ENCODE measurements around the gene DSTN.

DSTN gene

DNA sequence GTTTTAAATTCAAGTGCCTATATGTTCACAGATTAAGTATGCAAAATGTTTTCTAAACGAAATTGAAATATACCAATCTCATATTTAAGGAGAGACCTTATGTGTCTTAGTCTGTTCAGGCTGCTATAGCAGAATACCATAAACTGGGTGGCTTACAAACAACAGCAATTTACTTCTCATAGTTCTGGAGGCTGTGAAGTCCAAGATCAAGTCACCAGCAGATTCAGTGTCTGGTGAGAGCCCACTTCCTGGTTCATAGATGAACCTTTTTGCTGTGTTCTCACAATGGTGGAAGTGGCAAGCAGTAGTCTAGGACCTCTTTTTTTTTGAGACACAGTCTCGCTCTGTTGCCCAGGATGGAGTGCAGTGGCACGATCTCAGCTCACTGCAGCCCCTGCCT, 3.5 kb upstream of the DSTN start:
- ChIA-PET POLR2A (interaction anchor here (0.7 kb wide), 1 partner anchor 48 kb away, joined by 3 read pairs; no protein-coding TSS in a partner anchor), CTCF (interaction anchor here (1.1 kb wide), 1 partner anchor 26 kb away, joined by 4 read pairs; no protein-coding TSS in a partner anchor)
- no peaks in the 10 kb centered on the region for H3K36me3 ChIP-seq (ENCODE audit: control insufficient read depth in 4 of 4, insufficient read depth in 4 of 4, low read length in 3 of 4)
- peaks cover 5 to 17% (median 11%) of the 10 kb centered on the region in 4 experiments for H3K4me1 ChIP-seq (ENCODE audit: control extremely low read depth in 1 of 4, control insufficient read depth in 4 of 4, insufficient read depth in 4 of 4, low read length in 3 of 4)
- H3K4me3 ChIP-seq (ENCODE audit: control insufficient read depth in 1 of 7, extremely low read depth in 1 of 7, insufficient read depth in 4 of 7, low read depth in 2 of 7, low read length in 6 of 7): no peak overlapping the region
- H3K27me3 ChIP-seq (replicated peaks in 2 of 5; ENCODE audit: control insufficient read depth in 4 of 5, insufficient read depth in 5 of 5, low read length in 4 of 5): peaks cover 0 to 15% (median 6%) of the 10 kb centered on the region in 5 experiments
- DNase-seq: no peak
- no peak overlapping the region for H3K27ac ChIP-seq (ENCODE audit: insufficient read depth in 1 of 2, low read depth in 1 of 2, low read length in 2 of 2, poor library complexity in 1 of 2, severe bottlenecking in 2 of 2)
- 100% methylated on average over 2 of the region's 3 CpGs for WGBS (ENCODE audit: insufficient coverage)
- H3K9me3 ChIP-seq (ENCODE audit: control extremely low read depth in 1 of 5, control insufficient read depth in 4 of 5, insufficient read depth in 2 of 5, low read depth in 1 of 5, low read length in 4 of 5): peaks cover 0 to 2% (median 0%) of the 10 kb centered on the region in 5 experiments

DNA sequence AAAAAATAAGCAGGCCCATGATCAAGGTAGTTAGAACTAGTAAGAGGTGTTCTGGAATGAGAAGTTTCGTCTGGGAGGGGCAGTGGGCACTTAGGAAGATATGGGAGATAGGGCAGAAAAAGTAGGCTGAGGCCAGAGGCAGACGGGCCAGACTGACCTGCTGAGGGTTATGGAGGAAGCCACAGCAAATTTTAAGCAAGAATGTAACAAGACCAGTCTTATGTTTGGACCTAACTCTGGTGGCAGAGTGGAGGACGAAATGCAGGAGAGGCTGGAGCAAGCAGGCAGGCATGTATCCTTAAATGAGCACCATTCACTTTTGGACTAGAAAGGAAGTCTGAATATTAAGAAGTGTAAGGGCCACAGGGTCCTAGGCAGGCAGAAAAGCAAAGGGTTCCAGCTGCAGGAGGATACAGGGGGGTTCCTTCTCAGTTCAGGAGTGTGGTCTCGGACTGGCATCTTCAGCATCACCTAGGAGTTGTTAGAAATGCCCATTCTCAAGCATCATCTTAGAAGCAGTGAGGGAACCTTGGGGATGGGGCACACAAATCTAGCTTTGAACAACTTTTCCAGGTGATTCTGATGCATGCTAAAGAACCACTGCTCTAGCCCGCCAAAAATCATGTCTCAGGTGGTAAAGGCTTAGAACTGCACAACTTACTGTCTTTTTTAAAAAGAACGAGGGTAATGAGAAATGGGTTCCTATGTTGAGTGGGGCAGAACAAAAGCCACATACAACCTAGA, 1.7 kb upstream of the DSTN start:
- peaks cover 0 to 15% (median 6%) of the 10 kb centered on the region in 5 experiments for H3K27me3 ChIP-seq (replicated peaks in 2 of 5; ENCODE audit: control insufficient read depth in 4 of 5, insufficient read depth in 5 of 5, low read length in 4 of 5)
- H3K4me1 ChIP-seq (ENCODE audit: control extremely low read depth in 1 of 4, control insufficient read depth in 4 of 4, insufficient read depth in 4 of 4, low read length in 3 of 4): peaks cover 5 to 26% (median 18%) of the 10 kb centered on the region in 4 experiments
- no peak overlapping the region for H3K27ac ChIP-seq (ENCODE audit: insufficient read depth in 1 of 2, low read depth in 1 of 2, low read length in 2 of 2, poor library complexity in 1 of 2, severe bottlenecking in 2 of 2)
- H3K36me3 ChIP-seq (ENCODE audit: control insufficient read depth in 4 of 4, insufficient read depth in 4 of 4, low read length in 3 of 4): no peaks in the 10 kb centered on the region
- CTCF ChIA-PET: no interaction called here
- DNase-seq: peak in 1 of 3 donors; percentile 17
- POLR2A ChIA-PET: no interaction called here
- WGBS (ENCODE audit: insufficient coverage): 100% methylated on average over 4 of the region's 6 CpGs
- H3K4me3 ChIP-seq (ENCODE audit: control insufficient read depth in 1 of 7, extremely low read depth in 1 of 7, insufficient read depth in 4 of 7, low read depth in 2 of 7, low read length in 6 of 7): no peak overlapping the region
- peaks cover 0 to 2% (median 0%) of the 10 kb centered on the region in 5 experiments for H3K9me3 ChIP-seq (ENCODE audit: control extremely low read depth in 1 of 5, control insufficient read depth in 4 of 5, insufficient read depth in 2 of 5, low read depth in 1 of 5, low read length in 4 of 5)

- ChIA-PET CTCF (no interaction called here), POLR2A (no interaction called here)
- Histone ChIP-seq H3K9me3 (ENCODE audit: control extremely low read depth in 1 of 5, control insufficient read depth in 4 of 5, insufficient read depth in 2 of 5, low read depth in 1 of 5, low read length in 4 of 5) (peaks cover 0 to 2% (median 0%) of the 10 kb centered on the region in 5 experiments), H3K36me3 (ENCODE audit: control insufficient read depth in 4 of 4, insufficient read depth in 4 of 4, low read length in 3 of 4) (peaks cover 0 to 2% (median 0%) of the 10 kb centered on the region in 4 experiments), H3K4me1 (ENCODE audit: control extremely low read depth in 1 of 4, control insufficient read depth in 4 of 4, insufficient read depth in 4 of 4, low read length in 3 of 4) (peaks cover 5 to 26% (median 18%) of the 10 kb centered on the region in 4 experiments), H3K27ac (ENCODE audit: insufficient read depth in 1 of 2, low read depth in 1 of 2, low read length in 2 of 2, poor library complexity in 1 of 2, severe bottlenecking in 2 of 2) (no peak overlapping the region), H3K27me3 (replicated peaks in 2 of 5; ENCODE audit: control insufficient read depth in 4 of 5, insufficient read depth in 5 of 5, low read length in 4 of 5) (peaks cover 0 to 15% (median 6%) of the 10 kb centered on the region in 5 experiments), H3K4me3 (ENCODE audit: control insufficient read depth in 1 of 7, extremely low read depth in 1 of 7, insufficient read depth in 4 of 7, low read depth in 2 of 7, low read length in 6 of 7) (peak overlapping the region in 6 of 7 experiments; percentile 44 to 91 (median 67))
- WGBS (ENCODE audit: insufficient coverage): 1% methylated on average over 28 of the region's 38 CpGs
- DNase-seq: peak in 2 of 3 donors; percentile 6 to 18
Measured at GRCh38 chr20:17568972-17569521, 828 bp upstream of the DSTN start.

- Histone ChIP-seq H3K36me3 (ENCODE audit: control insufficient read depth in 4 of 4, insufficient read depth in 4 of 4, low read length in 3 of 4) (peaks cover 0 to 2% (median under 1%) of the 10 kb centered on the region in 4 experiments), H3K27ac (ENCODE audit: insufficient read depth in 1 of 2, low read depth in 1 of 2, low read length in 2 of 2, poor library complexity in 1 of 2, severe bottlenecking in 2 of 2) (peak overlapping the region in 1 of 2 experiments; percentile 77), H3K4me1 (ENCODE audit: control extremely low read depth in 1 of 4, control insufficient read depth in 4 of 4, insufficient read depth in 4 of 4, low read length in 3 of 4) (peaks cover 5 to 26% (median 18%) of the 10 kb centered on the region in 4 experiments), H3K4me3 (ENCODE audit: control insufficient read depth in 1 of 7, extremely low read depth in 1 of 7, insufficient read depth in 4 of 7, low read depth in 2 of 7, low read length in 6 of 7) (peak overlapping the region; percentile 82 to 98 (median 90)), H3K27me3 (replicated peaks in 2 of 5; ENCODE audit: control insufficient read depth in 4 of 5, insufficient read depth in 5 of 5, low read length in 4 of 5) (peaks cover 0 to 15% (median 6%) of the 10 kb centered on the region in 5 experiments), H3K9me3 (ENCODE audit: control extremely low read depth in 1 of 5, control insufficient read depth in 4 of 5, insufficient read depth in 2 of 5, low read depth in 1 of 5, low read length in 4 of 5) (peaks cover 0 to 2% (median 0%) of the 10 kb centered on the region in 5 experiments)
- CTCF ChIA-PET: interaction anchor here (0.6 to 2.6 kb wide), 13 partner anchors 9 to 272 kb away, joined by 3 to 9 read pairs (median 4); partner anchors contain the start of gene BFSP1
- WGBS (ENCODE audit: insufficient coverage): 0% methylated on average over 42 of the region's 43 CpGs
- POLR2A ChIA-PET: interaction anchor here (0.6 to 1.0 kb wide), 2 partner anchors 10 to 40 kb away, joined by 3 read pairs; no protein-coding TSS in a partner anchor
- DNase-seq: peak; percentile 34 to 62 (median 43)
Measured at GRCh38 chr20:17570347-17571152, 675 bp downstream of the DSTN start.

DNA sequence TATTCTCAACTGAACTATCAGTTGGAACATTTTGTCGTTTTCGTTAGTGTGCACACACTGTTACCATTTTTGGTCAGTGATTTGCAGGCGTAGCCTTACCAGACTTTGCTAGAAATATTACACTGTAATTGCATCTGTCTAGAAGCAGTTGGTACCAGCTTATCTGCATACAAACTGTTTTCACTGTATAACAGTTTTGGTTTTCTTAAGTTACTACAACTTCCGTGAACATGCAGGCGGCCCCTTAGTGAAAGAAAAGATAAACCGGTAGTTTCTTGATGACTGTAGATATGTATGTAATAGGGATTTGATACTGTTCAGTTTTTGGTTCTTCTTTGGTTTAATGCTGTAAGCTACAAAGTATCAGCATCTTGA, 1.3 kb downstream of the DSTN start:
- H3K4me1 ChIP-seq (ENCODE audit: control extremely low read depth in 1 of 4, control insufficient read depth in 4 of 4, insufficient read depth in 4 of 4, low read length in 3 of 4): peaks cover 5 to 26% (median 18%) of the 10 kb centered on the region in 4 experiments
- H3K27ac ChIP-seq (ENCODE audit: insufficient read depth in 1 of 2, low read depth in 1 of 2, low read length in 2 of 2, poor library complexity in 1 of 2, severe bottlenecking in 2 of 2): no peak overlapping the region
- POLR2A ChIA-PET: no interaction called here
- H3K9me3 ChIP-seq (ENCODE audit: control extremely low read depth in 1 of 5, control insufficient read depth in 4 of 5, insufficient read depth in 2 of 5, low read depth in 1 of 5, low read length in 4 of 5): peaks cover 0 to 2% (median 0%) of the 10 kb centered on the region in 5 experiments
- peak overlapping the region in 6 of 7 experiments; percentile 82 to 91 (median 88) for H3K4me3 ChIP-seq (ENCODE audit: control insufficient read depth in 1 of 7, extremely low read depth in 1 of 7, insufficient read depth in 4 of 7, low read depth in 2 of 7, low read length in 6 of 7)
- DNase-seq: peak; percentile 8 to 63 (median 42)
- CTCF ChIA-PET: interaction anchor here (1.1 to 2.6 kb wide), 10 partner anchors 10 to 77 kb away, joined by 3 to 9 read pairs (median 4); partner anchors contain the start of gene BFSP1
- WGBS (ENCODE audit: insufficient coverage): 13% methylated on average over 3 of the region's 6 CpGs
- H3K36me3 ChIP-seq (ENCODE audit: control insufficient read depth in 4 of 4, insufficient read depth in 4 of 4, low read length in 3 of 4): peaks cover 0 to 2% (median under 1%) of the 10 kb centered on the region in 4 experiments
- H3K27me3 ChIP-seq (replicated peaks in 2 of 5; ENCODE audit: control insufficient read depth in 4 of 5, insufficient read depth in 5 of 5, low read length in 4 of 5): peaks cover 0 to 15% (median 6%) of the 10 kb centered on the region in 5 experiments

DNA sequence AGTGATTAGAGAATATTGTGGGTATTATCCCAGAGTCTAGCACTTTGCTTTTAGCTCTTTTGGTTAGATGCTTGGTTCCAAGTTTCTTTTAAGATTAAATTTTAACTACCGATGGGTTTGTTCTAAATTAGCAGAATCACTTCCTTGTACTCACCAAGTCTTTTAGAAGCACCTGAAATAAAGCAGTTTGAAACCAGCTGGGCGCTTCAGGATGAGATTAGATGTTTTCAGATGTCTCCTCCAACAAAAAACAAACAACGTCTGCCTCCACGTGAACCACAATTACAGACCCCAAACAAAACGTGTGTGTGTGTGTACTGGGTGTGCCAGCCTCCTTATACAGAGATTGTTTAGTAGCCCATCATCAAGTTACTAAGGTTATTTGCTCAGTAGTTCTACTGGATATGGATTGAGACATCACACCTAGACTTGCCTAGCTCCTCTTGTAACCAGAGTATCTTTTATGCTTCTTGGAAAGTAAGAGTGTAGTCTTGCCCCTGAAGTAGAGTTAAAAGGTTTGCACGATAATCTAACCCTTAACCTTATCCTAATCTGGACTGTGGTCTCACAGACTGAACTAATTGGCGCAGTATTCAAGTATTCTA, 2.3 kb downstream of the DSTN start:
- 100% methylated on average over 1 of the region's 7 CpGs for WGBS (ENCODE audit: insufficient coverage)
- no peak overlapping the region for H3K4me3 ChIP-seq (ENCODE audit: control insufficient read depth in 1 of 7, extremely low read depth in 1 of 7, insufficient read depth in 4 of 7, low read depth in 2 of 7, low read length in 6 of 7)
- peaks cover 5 to 26% (median 18%) of the 10 kb centered on the region in 4 experiments for H3K4me1 ChIP-seq (ENCODE audit: control extremely low read depth in 1 of 4, control insufficient read depth in 4 of 4, insufficient read depth in 4 of 4, low read length in 3 of 4)

More for the DNA sequence above, 2.3 kb downstream of the DSTN start:
- H3K36me3 ChIP-seq (ENCODE audit: control insufficient read depth in 4 of 4, insufficient read depth in 4 of 4, low read length in 3 of 4): peaks cover 0 to 2% (median under 1%) of the 10 kb centered on the region in 4 experiments
- DNase-seq: peak in 2 of 3 donors; percentile 9 to 32
- H3K27me3 ChIP-seq (replicated peaks in 2 of 5; ENCODE audit: control insufficient read depth in 4 of 5, insufficient read depth in 5 of 5, low read length in 4 of 5): peaks cover 0 to 15% (median 6%) of the 10 kb centered on the region in 5 experiments
- H3K27ac ChIP-seq (ENCODE audit: insufficient read depth in 1 of 2, low read depth in 1 of 2, low read length in 2 of 2, poor library complexity in 1 of 2, severe bottlenecking in 2 of 2): no peak overlapping the region
- no peaks in the 10 kb centered on the region for H3K9me3 ChIP-seq (ENCODE audit: control extremely low read depth in 1 of 5, control insufficient read depth in 4 of 5, insufficient read depth in 2 of 5, low read depth in 1 of 5, low read length in 4 of 5)
- ChIA-PET CTCF (interaction anchor here (1.2 to 2.6 kb wide), 6 partner anchors 9 to 49 kb away, joined by 3 to 9 read pairs (median 4); partner anchors contain the start of gene BFSP1), POLR2A (no interaction called here)
